K562 (cell line): ENCODE measurements around the gene EYA4. TPM values are rescaled to one million over a fixed set of nuclear protein-coding genes. Genes with fewer than 3 reads are reported as not detected.

ENCODE experiments used
- ATAC-seq: fragments of 200-7000 bp; cut with Tn5 transposase; 3 replicates; pipeline ENCODE4 v1.9.1; 2020; ENCODE audit warnings: moderate library complexity
- BruUV-seq: library from RNA; stranded (reverse); fragments of 400-500 nt; replicated peaks from 2 replicates; lab custom pipeline; 2021; lab: Mats Ljungman, UMichigan
- CTCF ChIA-PET: fragments of 300-600 bp; formaldehyde crosslinking; extraction: SDS; loops from one replicate; lab custom pipeline; 2021; ENCODE audit warnings: low intra/inter-chr PET ratio; lab: Yijun Ruan, JAX
- POLR2A ChIA-PET: fragments of 300-600, 350-650 bp; sonication (Branson Sonifier 250); formaldehyde crosslinking; extraction: SDS; loops from one replicate; lab custom pipeline; 2021; ENCODE audit warnings: antibody characterized with exemption, inconsistent platforms; lab: Yijun Ruan, JAX
- DNase-seq, 4 experiments: peaks; one replicate each; pipeline versions ENCODE4 v3.0.0 to v3.0.0-alpha.2; 2011 to 2018; ENCODE audit warnings: low spot score in 3 of 4, mixed read lengths in 3 of 4; ENCODE audit errors: extremely low read depth in 1 of 4
- FAIRE-seq: peaks from 2 replicates; lab custom pipeline; 2011; peaks lifted over from hg19 to GRCh38; lab: Jason Lieb, UNC
- H2AFZ ChIP-seq: 2 replicates; pipeline ENCODE4 v1.6.0; 2011; ENCODE audit warnings: low read depth, low read length, control low read depth, inconsistent platforms
- H3K27ac ChIP-seq: fragments of 200-600 bp; 3 replicates; pipeline ENCODE4 v1.8.0; 2011; ENCODE audit warnings: low read depth, mild to moderate bottlenecking, control low read depth, inconsistent platforms, low read length, moderate library complexity, mixed read lengths; ENCODE audit errors: extremely low read depth
- H3K27me3 ChIP-seq, 2 experiments: fragments of 300-600 bp in 1 of 2; 2 replicates in 1 of 2; 3 replicates in 1 of 2; pipeline versions ENCODE4 v1.6.0 to v1.8.0; 2011; ENCODE audit warnings: inconsistent platforms in 2 of 2, low read length in 2 of 2, mild to moderate bottlenecking in 1 of 2, mixed read lengths in 1 of 2, moderate library complexity in 1 of 2; ENCODE audit not compliant: control insufficient read depth in 2 of 2, insufficient read depth in 2 of 2
- H3K36me3 ChIP-seq: fragments of 300-600 bp; 3 replicates; pipeline ENCODE4 v1.8.0; 2011; ENCODE audit warnings: mild to moderate bottlenecking, low read length, inconsistent platforms; ENCODE audit not compliant: control insufficient read depth, insufficient read depth
- H3K4me1 ChIP-seq, 2 experiments: fragments of 200-600 bp in 1 of 2; replicated peaks in 1 of 2; 2 replicates in 1 of 2; 3 replicates in 1 of 2; pipeline versions ENCODE4 v1.5.1 to v1.8.0; 2011; ENCODE audit warnings: inconsistent platforms in 2 of 2, low read length in 2 of 2, mild to moderate bottlenecking in 1 of 2, mixed read lengths in 1 of 2, moderate library complexity in 1 of 2; ENCODE audit not compliant: control insufficient read depth in 2 of 2, insufficient read depth in 2 of 2
- H3K4me2 ChIP-seq: 2 replicates; pipeline ENCODE4 v1.6.1; 2011; ENCODE audit warnings: low read length, control low read depth, inconsistent platforms, mixed read lengths; ENCODE audit not compliant: insufficient read depth
- H3K4me3 ChIP-seq: fragments of 200-600 bp; sonication (generic), shearing (Covaris generic); 2 replicates; pipeline ENCODE4 v1.5.1; 2016; ENCODE audit warnings: control low read depth, inconsistent platforms
- H3K79me2 ChIP-seq: fragments of 200-600 bp; 3 replicates; pipeline ENCODE4 v1.8.0; 2011; ENCODE audit warnings: low read length, inconsistent platforms; ENCODE audit not compliant: control insufficient read depth, insufficient read depth
- H3K9ac ChIP-seq, 2 experiments: 2 replicates each; pipeline versions ENCODE4 v1.6.0 to v1.6.1; 2011; ENCODE audit warnings: low read depth in 2 of 2, low read length in 2 of 2, control low read depth in 1 of 2, inconsistent platforms in 1 of 2, mild to moderate bottlenecking in 1 of 2, mixed read lengths in 1 of 2; ENCODE audit not compliant: insufficient read depth in 1 of 2
- H3K9me1 ChIP-seq: one replicate; pipeline ENCODE4 v1.6.0; 2011; ENCODE audit warnings: inconsistent platforms, mild to moderate bottlenecking, low read length, moderate library complexity; ENCODE audit not compliant: control insufficient read depth, insufficient read depth
- H3K9me3 ChIP-seq: replicated peaks from 2 replicates; pipeline ENCODE4 v1.5.1; 2011; ENCODE audit warnings: low read depth, low read length, inconsistent platforms; ENCODE audit not compliant: control insufficient read depth, insufficient read depth
- H4K20me1 ChIP-seq: replicated peaks from 2 replicates; pipeline ENCODE4 v1.6.1; 2011; ENCODE audit warnings: low read length, inconsistent platforms, mixed read lengths; ENCODE audit not compliant: control insufficient read depth, insufficient read depth
- CREB5 ChIP-seq: fragments of 250-450 bp; sonication (Bioruptor Pico); IDR thresholded peaks from 2 replicates; pipeline ENCODE4 v1.5.0; 2020; ENCODE audit warnings: mild to moderate bottlenecking
- FOXK2 ChIP-seq, 2 experiments: fragments of 450-650 bp; IDR thresholded peaks in 1 of 2; conservative IDR thresholded peaks in 1 of 2; 2 replicates each; pipeline ENCODE4 v1.6.1; 2016; ENCODE audit warnings: low read depth in 2 of 2, mild to moderate bottlenecking in 1 of 2
- GATA2 ChIP-seq: sonication (generic); formaldehyde crosslinking; IDR thresholded peaks from 2 replicates; pipeline ENCODE4 v1.4.0; 2020; ENCODE audit warnings: mild to moderate bottlenecking, missing genetic modification reagents
- KLF16 ChIP-seq: IDR thresholded peaks from 2 replicates; pipeline ENCODE4 v1.6.1; 2016; ENCODE audit warnings: antibody characterized with exemption
- MED1 ChIP-seq: sonication (generic); formaldehyde crosslinking; IDR thresholded peaks from 2 replicates; pipeline ENCODE4 v1.8.1; 2023; ENCODE audit warnings: missing genetic modification reagents, borderline replicate concordance
- PHF20 ChIP-seq: fragments of 450-650 bp; IDR thresholded peaks from 2 replicates; pipeline ENCODE4 v1.6.1; 2018; ENCODE audit not compliant: partially characterized antibody
- POLR2G ChIP-seq: fragments of 200-400 bp; formaldehyde crosslinking; IDR thresholded peaks from 2 replicates; pipeline ENCODE4 v1.6.1; 2017; ENCODE audit warnings: low read depth, mild to moderate bottlenecking, antibody characterized with exemption, low read length, moderate library complexity
- RBM22 ChIP-seq: fragments of 200-400 bp; formaldehyde crosslinking; IDR thresholded peaks from 2 replicates; pipeline ENCODE4 v1.6.1; 2018; ENCODE audit warnings: low read length, low read depth; ENCODE audit not compliant: poor library complexity, severe bottlenecking
- SNIP1 ChIP-seq: fragments of 450-650 bp; IDR thresholded peaks from 2 replicates; pipeline ENCODE4 v1.7.1; 2017; ENCODE audit warnings: low read depth, mild to moderate bottlenecking
- STAT5B ChIP-seq: fragments of 250-450 bp; sonication (Bioruptor Pico); IDR thresholded peaks from 2 replicates; pipeline ENCODE4 v1.8.0; 2021; ENCODE audit warnings: mild to moderate bottlenecking, inconsistent platforms
- WGBS: fragments of 100-300 bp; shearing (Covaris generic); methylation state at CpG from one replicate; pipeline ENCODE4 v1.1.6; 2016; ENCODE audit warnings: low coverage, mixed read lengths; ENCODE audit not compliant: insufficient coverage; ENCODE audit errors: missing lambda C conversion rate; 5-methylcytosine and 5-hydroxymethylcytosine counted together
- in situ Hi-C: fragments of 300-500 bp; cut with MboI; formaldehyde crosslinking; loops from 4 replicates; pipeline ENCODE4 v1.15.0; 2018; ENCODE audit warnings: inconsistent platforms, mixed read lengths
- intact Hi-C: fragments of 100-400 bp; cut with micrococcal nuclease; formaldehyde crosslinking; loops from 2 replicates; pipeline ENCODE4 v1.14.2; 2022
- polyA plus RNA-seq, 8 experiments: library from polyadenylated mRNA; depleted of rRNA in 4 of 8; stranded (reverse) in 5 of 8; unstranded in 3 of 8; fragments of >200 nt; fragmentation: Nextera tagmentation in 2 of 8; fragmentation: Illumina TruSeq in 1 of 8; extraction: Ambion mirVana in 2 of 8; extraction: Trizol in 1 of 8; gene quantifications; 2 replicates each; pipeline versions ENCODE4 v1.2.1 to v1.2.3, GENCODE V29; 2011 to 2014; ENCODE audit warnings: inconsistent platforms in 1 of 8, missing spikeins in 1 of 8
- total RNA-seq, 7 experiments: library from RNA; depleted of rRNA in 6 of 7; stranded (reverse); fragments of >200 nt in 6 of 7; fragmentation: Illumina TruSeq in 2 of 7; extraction: Trizol in 2 of 7; gene quantifications; 2 replicates each; pipeline versions ENCODE4 v1.2.1 to v1.2.3, GENCODE V29; 2011 to 2021; ENCODE audit warnings: low replicate concordance in 1 of 7
- TF ChIP-seq, protein P1 (sequence below): fragments of 200-800 bp; sonication (Bioruptor generic); IDR thresholded peaks from 2 replicates; pipeline ENCODE4 v1.6.1; 2017; ENCODE audit warnings: missing genetic modification characterization, missing compliant biosample characterization

EYA4 gene
- total and polyA plus RNA-seq, 9 of the 15 experiments (the other 6 are each of a cell fraction or from before 2014, with no cell fraction given), result 0.03 to 0.04 TPM; not detected in 7

- POLR2A ChIA-PET, result interaction anchor here (0.5 kb wide), 1 partner anchor 738 kb away, joined by 4 read pairs; no protein-coding TSS in a partner anchor
- Histone ChIP-seq H3K27ac (no peak overlapping the region), H3K9ac (no peak overlapping the region), H3K79me2 (no peaks in the 10 kb centered on the region), H3K27me3 (no peaks in the 10 kb centered on the region), H3K36me3 (no peaks in the 10 kb centered on the region), H3K9me1 (no peaks in the 10 kb centered on the region), H2AFZ (no peak overlapping the region), H3K4me1 (no peaks in the 10 kb centered on the region), H3K4me3 (no peak overlapping the region), H3K9me3 (no peaks in the 10 kb centered on the region), H4K20me1 (no peaks in the 10 kb centered on the region), H3K4me2 (no peak overlapping the region)
- intact Hi-C loops, result loop anchor here (5.0 to 10.0 kb wide), 3 partner anchors 617 to 1627 kb away; no protein-coding TSS in a partner anchor
- DNase-seq, result no peak
- no TSS peak for BruUV-seq
- CTCF ChIA-PET, result no interaction called here
- TF ChIP-seq STAT5B (CRISPR knock-in tag) (no peak), GATA2 (CRISPR knock-in tag) (no peak), CREB5 (CRISPR knock-in tag) (no peak), SNIP1 (no peak), RBM22 (no peak), PHF20 (no peak), MED1 (CRISPR knock-in tag) (no peak), FOXK2 (conservative IDR thresholded peaks at IDR 0.05 in 1 of 2, IDR thresholded peaks at IDR 0.05 in 1 of 2; ENCODE audit: low read depth in 2 of 2) (no peak), KLF16 (no peak), POLR2G (no peak)
- TF ChIP-seq, protein P1, sequence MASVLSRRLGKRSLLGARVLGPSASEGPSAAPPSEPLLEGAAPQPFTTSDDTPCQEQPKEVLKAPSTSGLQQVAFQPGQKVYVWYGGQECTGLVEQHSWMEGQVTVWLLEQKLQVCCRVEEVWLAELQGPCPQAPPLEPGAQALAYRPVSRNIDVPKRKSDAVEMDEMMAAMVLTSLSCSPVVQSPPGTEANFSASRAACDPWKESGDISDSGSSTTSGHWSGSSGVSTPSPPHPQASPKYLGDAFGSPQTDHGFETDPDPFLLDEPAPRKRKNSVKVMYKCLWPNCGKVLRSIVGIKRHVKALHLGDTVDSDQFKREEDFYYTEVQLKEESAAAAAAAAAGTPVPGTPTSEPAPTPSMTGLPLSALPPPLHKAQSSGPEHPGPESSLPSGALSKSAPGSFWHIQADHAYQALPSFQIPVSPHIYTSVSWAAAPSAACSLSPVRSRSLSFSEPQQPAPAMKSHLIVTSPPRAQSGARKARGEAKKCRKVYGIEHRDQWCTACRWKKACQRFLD (CRISPR knock-in tag), result no peak
- no peak for ATAC-seq
- 0% methylated on average over 3 of the region's 3 CpGs for WGBS
- FAIRE-seq, result no peak
- in situ Hi-C loops, result loop anchor here (5.0 to 25.0 kb wide), 3 partner anchors 589 to 1639 kb away; no protein-coding TSS in a partner anchor
Measured at GRCh38 chr6:133551436-133551835, 310.3 kb downstream of the EYA4 start.
